Nasal cavity respiratory epithelium epithelial cell of viscerocranial mucosa (primary cell): ENCODE measurements around the gene EPHA5. TPM values are rescaled to one million over a fixed set of nuclear protein-coding genes. Genes with fewer than 3 reads are reported as not detected.

Experiments used
- total RNA-seq: library from RNA; depleted of rRNA; stranded (reverse); fragments of >200 nt; gene quantifications from 2 replicates; pipeline ENCODE4 v1.2.3, GENCODE V29; 2014

Gene EPHA5
- under 0.01 TPM in 1 of 2 replicates, not detected in the other for total RNA-seq

DNA sequence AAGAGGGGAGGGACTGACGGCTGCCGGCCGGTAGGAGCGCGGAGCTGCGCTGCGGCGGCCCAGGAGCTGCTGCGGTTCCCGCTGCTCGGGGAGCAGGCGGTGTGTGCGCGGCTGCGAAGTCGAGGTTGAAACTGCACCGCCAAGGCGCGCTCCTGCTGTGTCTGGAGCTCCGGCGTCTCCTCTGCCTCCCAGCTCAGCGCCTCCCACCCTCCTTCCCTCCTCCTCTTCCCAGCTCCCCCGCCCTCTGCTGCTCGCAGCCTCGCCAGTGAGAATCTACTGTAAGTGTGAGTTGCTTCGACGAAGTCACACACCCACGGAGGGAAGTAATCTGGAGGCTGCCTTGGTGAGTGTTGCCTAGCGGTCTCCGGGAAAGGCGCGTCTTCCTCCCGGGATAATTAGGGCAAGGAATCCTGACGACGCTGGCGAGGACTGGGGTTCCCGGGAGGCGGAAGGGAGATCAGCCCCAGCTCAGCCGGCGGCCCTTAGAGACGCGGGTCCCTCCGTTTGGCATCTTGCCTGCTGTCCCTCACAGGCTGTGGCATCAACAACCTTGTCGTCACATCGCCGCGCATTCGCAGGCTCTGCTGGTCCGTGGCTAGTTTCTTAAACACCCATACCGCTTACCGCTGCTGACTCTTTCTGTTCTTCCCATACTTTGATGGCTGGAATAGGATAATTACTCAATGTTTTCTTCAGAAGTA, at the start of gene EPHA5:
EPHA5 (minus strand) TSS at position 159 of the 701 bp plus-strand sequence. CDS start 747 bp downstream, outside the sequence.

